ACC112 (cell line): Measurements from ENCODE around the gene TMEM219.
"Not testable (repeated sequence)": the region's sequence is repeated elsewhere in the genome, so short reads cannot be mapped to it uniquely, and the experiment has no call there.

Experiments
- H2AFZ ChIP-seq: fragments of 200-600 bp; sonication (generic); one replicate; pipeline ENCODE4 v1.6.0; 2017; ENCODE audit warnings: antibody characterized with exemption, low read length; ENCODE audit not compliant: unreplicated experiment
- H3K27ac ChIP-seq: fragments of 200-600 bp; sonication (generic); 2 replicates; pipeline ENCODE4 v1.5.1; 2014; ENCODE audit warnings: low read depth, mild to moderate bottlenecking, antibody characterized with exemption, low read length, moderate library complexity
- H3K27me3 ChIP-seq: fragments of 200-600 bp; sonication (generic); 2 replicates; pipeline ENCODE4 v1.6.1; 2014; ENCODE audit warnings: mild to moderate bottlenecking, antibody characterized with exemption, low read length, moderate library complexity, mixed read lengths; ENCODE audit not compliant: insufficient read depth
- H3K36me3 ChIP-seq: fragments of 200-600 bp; sonication (generic); 2 replicates; pipeline ENCODE4 v1.6.1; 2016; ENCODE audit warnings: mild to moderate bottlenecking, antibody characterized with exemption, low read length, moderate library complexity, mixed read lengths; ENCODE audit not compliant: insufficient read depth
- H3K4me1 ChIP-seq: fragments of 200-600 bp; sonication (generic); one replicate; pipeline ENCODE4 v1.6.1; 2016; ENCODE audit warnings: low read length, mixed read lengths; ENCODE audit not compliant: insufficient read depth, unreplicated experiment, control insufficient read depth
- H3K4me3 ChIP-seq: fragments of 200-600 bp; sonication (generic); 2 replicates; pipeline ENCODE4 v1.5.1; 2014; ENCODE audit warnings: mild to moderate bottlenecking, low read depth, low read length
- H3K79me2 ChIP-seq: fragments of 200-600 bp; sonication (generic); one replicate; pipeline ENCODE4 v1.6.0; 2016; ENCODE audit warnings: low read length; ENCODE audit not compliant: control insufficient read depth, unreplicated experiment, insufficient read depth

Gene TMEM219

GRCh38 chr16:30016555-30017276 lies 54.8 kb downstream of the TMEM219 start:
- no peak overlapping the region for H2AFZ ChIP-seq

DNA sequence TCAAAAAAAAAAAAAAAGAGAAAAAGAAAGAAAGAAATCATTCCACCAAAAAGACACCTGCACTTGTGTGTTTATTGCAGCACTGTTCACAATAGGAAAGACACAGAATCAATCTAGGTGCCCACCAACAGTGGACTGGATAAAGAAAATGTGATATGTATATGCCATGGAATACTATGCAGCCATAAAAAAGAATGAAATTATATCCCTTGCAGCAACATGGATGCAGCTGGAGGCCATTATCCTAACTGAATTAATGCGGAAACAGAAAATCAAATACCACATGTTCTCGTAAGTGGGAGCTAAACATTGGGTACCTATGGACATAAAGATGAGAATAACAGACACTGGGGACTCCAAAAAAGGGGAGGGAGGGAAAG lies 55.4 kb downstream of the TMEM219 start:
- Histone ChIP-seq H3K36me3 (no peaks in the 10 kb centered on the region), H3K27ac (no peak overlapping the region), H3K4me1 (no peaks in the 10 kb centered on the region), H3K27me3 (no peaks in the 10 kb centered on the region), H3K79me2 (no peaks in the 10 kb centered on the region), H2AFZ (no peak overlapping the region), H3K4me3 (no peak overlapping the region)

More at GRCh38 chr16:30016555-30017276, 54.8 kb downstream of the TMEM219 start:
- no peaks in the 10 kb centered on the region for H3K36me3 ChIP-seq
- H3K4me1 ChIP-seq: no peaks in the 10 kb centered on the region
- no peak overlapping the region for H3K4me3 ChIP-seq
- no peak overlapping the region for H3K27ac ChIP-seq
- H3K27me3 ChIP-seq: peaks cover 3% of the 10 kb centered on the region; the same call in 1 of the 2 replicates
- H3K79me2 ChIP-seq: no peaks in the 10 kb centered on the region

GRCh38 chr16:30017937-30018336 lies 56.1 kb downstream of the TMEM219 start:
- not testable (repeated sequence) for H3K4me3 ChIP-seq, H3K4me1 ChIP-seq, H2AFZ ChIP-seq, H3K27me3 ChIP-seq, H3K36me3 ChIP-seq, H3K27ac ChIP-seq, H3K79me2 ChIP-seq

DNA sequence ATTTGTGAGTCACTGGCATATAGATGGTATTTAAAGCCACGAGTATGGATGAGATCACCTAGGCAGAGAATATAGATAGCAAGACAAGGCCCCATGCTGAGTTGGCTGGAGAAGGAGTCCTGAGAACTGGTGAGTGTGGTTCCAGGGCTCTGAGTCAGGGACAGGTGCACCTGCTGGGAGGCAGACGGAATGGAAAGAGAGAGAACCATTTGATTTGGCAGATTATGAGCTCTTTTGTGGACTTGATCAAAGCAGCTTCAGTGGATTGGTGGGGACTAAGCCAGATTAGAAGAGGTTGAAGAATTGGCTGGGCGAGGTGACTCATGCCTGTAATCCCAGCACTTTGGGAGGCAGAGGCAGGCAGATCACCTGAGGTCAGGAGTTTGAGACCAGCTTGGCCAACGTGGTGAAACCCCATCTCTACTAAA lies 56.9 kb downstream of the TMEM219 start:
- Histone ChIP-seq H3K27ac (no peak overlapping the region), H3K4me1 (no peaks in the 10 kb centered on the region), H3K36me3 (no peaks in the 10 kb centered on the region), H2AFZ (no peak overlapping the region), H3K27me3 (no peaks in the 10 kb centered on the region; the same call in 1 of the 2 replicates), H3K79me2 (no peaks in the 10 kb centered on the region), H3K4me3 (no peak overlapping the region)
